Fibroblast of villous mesenchyme (primary cell): Measurements from ENCODE around the gene CNGA4. TPM values are rescaled to one million over a fixed set of nuclear protein-coding genes. Genes with fewer than 3 reads are reported as not detected.

Source experiments
- DNase-seq: peaks from one replicate; pipeline ENCODE4 v3.0.0-alpha.2; 2010; ENCODE audit warnings: low read depth
- H3K4me3 ChIP-seq: 2 replicates; pipeline ENCODE4 v1.5.1; 2011; ENCODE audit warnings: low read depth, mild to moderate bottlenecking, low read length
- total RNA-seq: library from RNA; depleted of rRNA; stranded (reverse); fragments of >200 nt; gene quantifications from 2 replicates; pipeline ENCODE4 v1.2.3, GENCODE V29; 2012
- TF ChIP-seq, protein P1 (sequence below): IDR thresholded peaks from 2 replicates; pipeline ENCODE4 v1.5.1; 2012; ENCODE audit warnings: low read depth, mild to moderate bottlenecking, low read length; ENCODE audit not compliant: insufficient read depth

The CNGA4 gene
- total RNA-seq, 1 donor: 0.43 TPM

DNA sequence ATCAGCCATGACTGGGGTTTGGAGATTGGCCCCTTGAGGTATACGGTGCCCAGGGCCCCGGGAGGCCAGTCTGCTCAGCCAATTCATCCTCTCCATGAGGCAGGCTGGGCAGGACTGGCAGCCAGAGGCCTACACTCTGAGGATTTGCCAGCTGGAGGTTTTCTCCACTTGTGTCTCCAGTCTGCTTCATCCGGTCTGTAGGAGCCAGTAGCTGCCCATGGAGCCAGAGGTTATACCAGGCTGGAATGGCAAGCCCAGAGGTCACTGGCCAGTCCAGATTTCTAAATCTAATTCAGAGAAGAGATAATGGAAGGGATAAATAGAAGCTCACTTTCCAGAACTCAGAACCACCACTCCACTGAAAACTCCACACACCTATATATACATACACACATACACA is 14.5 kb upstream of the CNGA4 start:
- TF ChIP-seq, protein P1, sequence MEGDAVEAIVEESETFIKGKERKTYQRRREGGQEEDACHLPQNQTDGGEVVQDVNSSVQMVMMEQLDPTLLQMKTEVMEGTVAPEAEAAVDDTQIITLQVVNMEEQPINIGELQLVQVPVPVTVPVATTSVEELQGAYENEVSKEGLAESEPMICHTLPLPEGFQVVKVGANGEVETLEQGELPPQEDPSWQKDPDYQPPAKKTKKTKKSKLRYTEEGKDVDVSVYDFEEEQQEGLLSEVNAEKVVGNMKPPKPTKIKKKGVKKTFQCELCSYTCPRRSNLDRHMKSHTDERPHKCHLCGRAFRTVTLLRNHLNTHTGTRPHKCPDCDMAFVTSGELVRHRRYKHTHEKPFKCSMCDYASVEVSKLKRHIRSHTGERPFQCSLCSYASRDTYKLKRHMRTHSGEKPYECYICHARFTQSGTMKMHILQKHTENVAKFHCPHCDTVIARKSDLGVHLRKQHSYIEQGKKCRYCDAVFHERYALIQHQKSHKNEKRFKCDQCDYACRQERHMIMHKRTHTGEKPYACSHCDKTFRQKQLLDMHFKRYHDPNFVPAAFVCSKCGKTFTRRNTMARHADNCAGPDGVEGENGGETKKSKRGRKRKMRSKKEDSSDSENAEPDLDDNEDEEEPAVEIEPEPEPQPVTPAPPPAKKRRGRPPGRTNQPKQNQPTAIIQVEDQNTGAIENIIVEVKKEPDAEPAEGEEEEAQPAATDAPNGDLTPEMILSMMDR: no peak
- H3K4me3 ChIP-seq: no peak overlapping the region
- DNase-seq: no peak

DNA sequence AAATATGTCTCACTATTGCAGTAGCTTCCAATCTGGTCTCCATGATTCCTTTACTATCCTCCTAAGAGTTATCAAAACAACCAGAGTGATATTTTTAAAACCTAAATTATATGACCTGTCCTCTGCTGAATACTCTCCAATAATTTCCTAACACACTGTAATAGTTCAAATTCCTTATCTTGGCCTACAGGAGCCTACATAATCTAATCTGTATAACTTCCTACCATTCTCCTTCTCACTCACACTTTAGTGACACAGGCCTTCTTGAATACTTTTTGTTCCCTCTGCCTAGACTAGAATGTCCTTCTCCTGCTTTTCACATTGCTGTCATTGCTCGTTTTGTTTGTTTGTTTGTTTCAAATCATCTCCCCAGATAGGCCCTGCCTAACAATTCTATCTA is 13.9 kb upstream of the CNGA4 start:
- no peak overlapping the region for H3K4me3 ChIP-seq
- no peak for DNase-seq
- TF ChIP-seq, protein P1: no peak

DNA sequence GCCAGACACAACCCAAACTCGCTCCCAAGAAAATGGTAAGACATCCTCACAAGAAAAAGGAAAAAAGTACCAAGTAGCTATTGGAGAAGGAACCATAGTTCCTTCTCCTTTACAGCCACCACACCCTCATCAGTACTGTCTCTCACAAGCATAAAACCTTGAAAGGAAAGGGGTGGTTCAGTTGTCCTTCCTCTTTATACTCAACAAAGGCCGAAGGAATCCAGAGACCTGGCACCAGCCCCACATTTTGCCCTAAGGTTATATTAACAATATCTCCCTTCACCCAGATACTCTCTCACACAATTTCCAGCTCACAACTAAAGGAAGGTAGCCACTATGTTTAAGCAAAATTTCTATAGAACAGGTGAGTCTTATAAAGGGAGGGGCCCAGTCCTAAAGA is 13.0 kb upstream of the CNGA4 start:
- TF ChIP-seq, protein P1: no peak
- no peak for DNase-seq
- H3K4me3 ChIP-seq: no peak overlapping the region

DNA sequence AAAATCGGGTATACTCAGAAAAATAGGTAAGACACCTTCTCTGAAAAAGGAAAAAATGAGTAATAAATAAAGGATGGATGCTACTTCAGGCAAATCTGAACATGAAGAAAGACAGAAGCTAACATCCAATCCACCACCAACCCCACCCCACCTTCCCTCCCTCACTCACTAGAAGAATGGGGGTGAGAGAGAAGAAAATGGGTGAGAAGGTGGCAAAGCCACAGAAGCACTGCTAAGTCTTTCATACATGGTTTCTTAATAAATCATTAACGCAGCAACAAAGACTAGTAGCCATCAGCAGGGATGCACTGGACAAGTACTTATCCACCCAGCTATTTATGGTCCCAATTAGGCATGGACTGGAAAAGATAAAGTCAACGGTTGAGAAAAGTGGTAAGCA is 10.4 kb upstream of the CNGA4 start:
- H3K4me3 ChIP-seq: no peak overlapping the region
- DNase-seq: no peak
- TF ChIP-seq, protein P1: no peak

DNA sequence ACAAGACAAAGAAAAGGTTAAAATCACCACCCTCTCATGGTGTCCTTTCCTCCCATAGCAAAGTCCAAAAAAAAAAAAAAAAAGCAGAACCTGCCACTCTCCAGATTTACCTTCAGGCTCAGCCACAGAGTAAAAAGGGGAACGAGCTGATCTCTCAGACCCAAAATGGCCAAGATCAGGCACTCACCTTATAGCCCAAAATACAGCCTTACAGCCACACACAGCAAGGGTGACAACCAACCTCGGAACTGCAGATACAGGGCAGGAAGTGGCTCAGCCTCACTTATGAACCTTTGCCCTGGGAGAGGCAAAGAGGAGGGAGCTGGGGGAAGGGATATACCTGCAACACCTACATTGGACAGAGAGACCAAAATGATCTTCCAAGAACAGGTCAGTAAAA is 9.0 kb upstream of the CNGA4 start:
- TF ChIP-seq, protein P1: no peak
- no peak overlapping the region for H3K4me3 ChIP-seq
- DNase-seq: no peak

DNA sequence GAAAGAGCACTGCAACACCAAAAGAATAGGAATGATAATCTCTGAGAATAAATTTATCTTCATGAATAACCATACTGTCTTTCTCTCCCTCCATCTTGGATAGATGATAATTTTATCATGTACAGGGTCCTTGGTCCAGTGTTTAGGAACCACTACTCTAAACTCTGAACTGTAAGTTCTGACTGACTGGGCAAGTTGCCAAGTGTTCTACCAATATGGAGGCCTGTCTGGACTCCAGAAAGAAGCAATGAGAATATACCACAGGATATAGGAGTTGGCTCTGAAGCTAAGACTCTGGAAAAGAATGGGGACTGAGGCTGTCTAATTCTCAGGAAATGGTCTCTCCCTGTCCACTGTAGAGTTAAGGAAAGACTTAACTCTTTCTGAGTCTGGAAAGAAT is 6.0 kb upstream of the CNGA4 start:
- no peak overlapping the region for H3K4me3 ChIP-seq
- TF ChIP-seq, protein P1: no peak
- no peak for DNase-seq

DNA sequence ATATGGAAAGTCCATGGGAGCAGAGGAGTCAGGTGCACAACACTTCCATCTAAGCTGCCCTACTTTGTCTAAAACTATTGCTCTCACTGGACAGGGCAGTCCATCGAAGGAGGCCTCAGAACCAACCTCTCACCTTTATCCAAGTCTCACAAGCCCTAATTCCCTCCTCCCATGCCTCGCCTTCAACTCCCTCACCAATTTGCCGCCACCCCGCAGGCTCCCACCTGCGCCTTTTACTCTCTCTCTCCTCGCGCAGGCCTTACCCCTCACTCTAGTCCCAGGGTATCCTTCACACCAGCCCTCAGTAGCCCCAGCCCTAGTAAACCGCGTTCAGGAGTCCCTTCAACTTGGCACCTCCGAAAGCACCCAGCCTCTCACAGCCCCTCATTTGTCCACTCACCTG is 4.9 kb upstream of the CNGA4 start:
- DNase-seq: no peak
- TF ChIP-seq, protein P1: no peak
- H3K4me3 ChIP-seq: peak overlapping the region; percentile 74
